Subcutaneous preadipocyte (primary cell): ENCODE results near the gene FOXP2. TPM values are rescaled to one million over a fixed set of nuclear protein-coding genes. Genes with fewer than 3 reads are reported as not detected.

ENCODE experiments used
- small RNA-seq: library from RNA; depleted of rRNA; stranded (forward); fragments of <200 nt; gene quantifications from one replicate; pipeline ENCODE3, GENCODE V24; 2012
- total RNA-seq: library from RNA; depleted of rRNA; stranded (reverse); fragments of >200 nt; gene quantifications from 2 replicates; pipeline ENCODE4 v1.2.3, GENCODE V29; 2012

The FOXP2 gene
- 8.8 and 11.8 TPM in 2 replicates for total RNA-seq

GRCh38 chr7:114414156-114415063 lies at the start of gene FOXP2:
Gene FOXP2, plus strand, starts transcription at chr7:114414815. Its CDS starts 11,697 bp downstream, at chr7:114426512.

Small RNAs within 50 kb of the gene (small RNA-seq; reads per million reads assigned to genes)
- gene MIR3666 (not detected), gene RNA5SP238 (not detected)
